ENCODE measurements around the gene AFF3.

AFF3 gene

GRCh38 chr2:99811544-99811943 is 330.8 kb downstream of the AFF3 start:
- DNase-seq = peak; percentile 73

- DNase-seq = no peak
These were observed 332.2 kb downstream of the AFF3 start for GRCh38 chr2:99810225-99810624.

- DNase-seq = no peak
These were observed 333.0 kb downstream of the AFF3 start for GRCh38 chr2:99809259-99809900.

- no peak for DNase-seq
These were observed 333.8 kb downstream of the AFF3 start for GRCh38 chr2:99808361-99809200.

- no peak for DNase-seq
These were observed 335.6 kb downstream of the AFF3 start for GRCh38 chr2:99806758-99807157.

- no peak for DNase-seq
These were observed 336.4 kb downstream of the AFF3 start for GRCh38 chr2:99805930-99806476.

- DNase-seq = no peak
These were observed 338.5 kb downstream of the AFF3 start for GRCh38 chr2:99803846-99804245.

GRCh38 chr2:99802734-99803133 is 339.7 kb downstream of the AFF3 start:
- no peak for DNase-seq

GRCh38 chr2:99801327-99801901 is 341.0 kb downstream of the AFF3 start:
- no peak for DNase-seq

GRCh38 chr2:99797475-99797874 is 344.9 kb downstream of the AFF3 start:
- DNase-seq = no peak

- DNase-seq = no peak
These were observed 348.0 kb downstream of the AFF3 start for GRCh38 chr2:99794414-99794813.

- DNase-seq = no peak
These were observed 349.4 kb downstream of the AFF3 start for GRCh38 chr2:99793022-99793421.

GRCh38 chr2:99789849-99790248 is 352.5 kb downstream of the AFF3 start:
- DNase-seq = no peak

GRCh38 chr2:99787769-99788382 is 354.5 kb downstream of the AFF3 start:
- DNase-seq = no peak

GRCh38 chr2:99786636-99787390 is 355.6 kb downstream of the AFF3 start:
- no peak for DNase-seq

- DNase-seq = no peak
These were observed 357.4 kb downstream of the AFF3 start for GRCh38 chr2:99784946-99785345.

GRCh38 chr2:99784282-99784681 is 358.1 kb downstream of the AFF3 start:
- no peak for DNase-seq

GRCh38 chr2:99780276-99780675 is 362.1 kb downstream of the AFF3 start:
- DNase-seq = no peak

GRCh38 chr2:99779276-99779675 is 363.1 kb downstream of the AFF3 start:
- DNase-seq = no peak

GRCh38 chr2:99777656-99778290 is 364.6 kb downstream of the AFF3 start:
- no peak for DNase-seq

- no peak for DNase-seq
These were observed 365.3 kb downstream of the AFF3 start for GRCh38 chr2:99776906-99777646.

Data from NCI-H2171 treated with DMSO at 0.1 percent for 48 hours (cell line).